ENCODE data around the gene APC. TPM values are rescaled to one million over a fixed set of nuclear protein-coding genes. Genes with fewer than 3 reads are reported as not detected.

The APC gene
- total RNA-seq, 1 experiment from 2014 or later: 24.9 TPM

DNA sequence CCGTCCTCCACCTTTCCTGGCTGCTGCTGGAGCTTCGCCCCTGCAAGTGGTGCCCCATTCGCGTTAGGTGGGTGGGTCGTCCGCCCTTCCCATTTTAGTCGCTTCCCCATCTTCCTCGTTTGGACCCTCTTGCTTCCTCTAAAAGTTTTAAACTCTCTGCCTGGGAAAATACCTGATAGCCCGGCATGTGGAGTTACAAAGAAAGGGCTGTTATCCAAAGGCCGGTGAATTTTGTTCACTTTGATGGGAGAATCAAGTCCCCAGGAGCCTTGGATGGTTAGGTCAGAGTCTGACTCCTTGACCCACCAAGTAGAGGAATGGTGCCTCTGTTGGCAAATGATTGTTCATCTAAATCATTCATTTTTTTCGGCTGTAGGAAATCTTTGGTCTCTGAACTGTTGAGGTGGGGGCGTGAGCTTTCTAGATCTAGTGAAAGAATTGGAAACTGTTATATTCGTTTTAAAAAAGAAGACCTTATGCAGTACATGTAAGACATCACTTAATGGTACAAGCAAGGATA lies 29.5 kb upstream of the APC start:
- Mint-ChIP-seq H3K4me3 (ENCODE audit: unreplicated experiment) (peak overlapping the region; percentile 99), H3K9me3 (ENCODE audit: unreplicated experiment) (no peaks in the 10 kb centered on the region), H3K27me3 (ENCODE audit: insufficient read depth, unreplicated experiment) (no peaks in the 10 kb centered on the region), H3K36me3 (ENCODE audit: insufficient read depth, unreplicated experiment) (no peaks in the 10 kb centered on the region), H3K4me1 (ENCODE audit: insufficient read depth, unreplicated experiment) (peaks cover 29% of the 10 kb centered on the region), H3K27ac (ENCODE audit: low read depth, unreplicated experiment) (peak overlapping the region; percentile 90)
- ChIA-PET CTCF (interaction anchor here (0.8 to 1.4 kb wide), 3 partner anchors 12 to 157 kb away, joined by 3 to 7 read pairs (median 5); no protein-coding TSS in a partner anchor), POLR2A (interaction anchor here (0.6 to 4.0 kb wide), 10 partner anchors 9 to 229 kb away, joined by 3 to 44 read pairs (median 4); partner anchors contain the start of genes APC and SRP19)
- DNase-seq (ENCODE audit: unreplicated experiment): no peak
- intact Hi-C loops (cut with micrococcal nuclease): loop anchor here (5.0 kb wide), 1 partner anchor 49 kb away; no protein-coding TSS in a partner anchor
- TF ChIP-seq, protein P1, sequence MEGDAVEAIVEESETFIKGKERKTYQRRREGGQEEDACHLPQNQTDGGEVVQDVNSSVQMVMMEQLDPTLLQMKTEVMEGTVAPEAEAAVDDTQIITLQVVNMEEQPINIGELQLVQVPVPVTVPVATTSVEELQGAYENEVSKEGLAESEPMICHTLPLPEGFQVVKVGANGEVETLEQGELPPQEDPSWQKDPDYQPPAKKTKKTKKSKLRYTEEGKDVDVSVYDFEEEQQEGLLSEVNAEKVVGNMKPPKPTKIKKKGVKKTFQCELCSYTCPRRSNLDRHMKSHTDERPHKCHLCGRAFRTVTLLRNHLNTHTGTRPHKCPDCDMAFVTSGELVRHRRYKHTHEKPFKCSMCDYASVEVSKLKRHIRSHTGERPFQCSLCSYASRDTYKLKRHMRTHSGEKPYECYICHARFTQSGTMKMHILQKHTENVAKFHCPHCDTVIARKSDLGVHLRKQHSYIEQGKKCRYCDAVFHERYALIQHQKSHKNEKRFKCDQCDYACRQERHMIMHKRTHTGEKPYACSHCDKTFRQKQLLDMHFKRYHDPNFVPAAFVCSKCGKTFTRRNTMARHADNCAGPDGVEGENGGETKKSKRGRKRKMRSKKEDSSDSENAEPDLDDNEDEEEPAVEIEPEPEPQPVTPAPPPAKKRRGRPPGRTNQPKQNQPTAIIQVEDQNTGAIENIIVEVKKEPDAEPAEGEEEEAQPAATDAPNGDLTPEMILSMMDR (IDR thresholded peaks at IDR 0.05; ENCODE audit: unreplicated experiment): no peak
- BruUV-seq (replicated peaks): no TSS peak

DNA sequence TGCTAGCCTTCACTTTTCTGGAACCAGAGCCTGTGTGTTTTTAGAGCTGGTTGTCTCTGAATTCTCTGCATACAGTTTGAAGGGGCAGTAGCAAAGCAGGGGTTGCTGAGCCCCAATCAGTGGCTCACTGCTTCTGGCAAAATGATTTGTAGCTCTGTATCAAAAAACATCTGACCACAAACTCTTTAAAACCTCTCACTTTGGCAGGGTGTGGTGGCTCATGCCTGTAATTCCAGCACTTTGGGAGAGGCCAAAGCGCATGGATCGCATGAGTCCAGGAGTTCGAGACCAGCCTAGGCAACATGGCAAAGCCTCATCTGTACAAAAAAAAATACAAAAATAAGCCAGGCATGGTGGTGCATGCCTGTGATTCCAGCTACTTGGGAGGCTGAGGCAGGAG lies 28.3 kb upstream of the APC start:
- POLR2A ChIA-PET: interaction anchor here (0.5 to 4.0 kb wide), 5 partner anchors 23 to 152 kb away, joined by 3 to 44 read pairs (median 4); partner anchors contain the start of genes APC and SRP19
- BruUV-seq (replicated peaks): no TSS peak
- Mint-ChIP-seq H3K36me3 (ENCODE audit: insufficient read depth, unreplicated experiment) (no peaks in the 10 kb centered on the region), H3K27ac (ENCODE audit: low read depth, unreplicated experiment) (no peak overlapping the region), H3K4me3 (ENCODE audit: unreplicated experiment) (peak overlapping the region; percentile 99), H3K9me3 (ENCODE audit: unreplicated experiment) (no peaks in the 10 kb centered on the region), H3K27me3 (ENCODE audit: insufficient read depth, unreplicated experiment) (no peaks in the 10 kb centered on the region), H3K4me1 (ENCODE audit: insufficient read depth, unreplicated experiment) (peaks cover 29% of the 10 kb centered on the region)
- TF ChIP-seq, protein P1 (IDR thresholded peaks at IDR 0.05; ENCODE audit: unreplicated experiment): no peak
- DNase-seq (ENCODE audit: unreplicated experiment): no peak
- intact Hi-C loops (cut with micrococcal nuclease): loop anchor here (5.0 kb wide), 1 partner anchor 48 kb away; no protein-coding TSS in a partner anchor
- CTCF ChIA-PET: no interaction called here

DNA sequence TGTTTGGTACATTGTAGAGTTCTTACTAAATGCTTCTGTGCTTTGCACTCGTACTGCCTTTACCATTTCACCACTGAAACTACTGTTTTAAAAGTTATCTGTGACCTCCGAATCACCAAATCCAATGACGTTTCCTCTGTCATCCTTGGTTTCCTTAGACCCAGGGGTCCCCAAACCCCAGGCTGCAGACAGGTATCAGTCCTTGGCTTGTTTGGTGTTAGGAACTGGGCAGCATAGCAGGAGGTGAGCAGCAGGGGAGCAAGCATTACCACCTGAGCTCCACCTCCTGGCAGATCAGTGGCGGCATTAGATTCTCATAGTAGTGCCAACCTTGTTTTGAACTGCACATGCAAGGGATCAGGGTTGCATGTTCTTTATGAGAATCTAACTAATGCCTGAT lies 26.8 kb upstream of the APC start:
- Mint-ChIP-seq H3K4me1 (ENCODE audit: insufficient read depth, unreplicated experiment) (peaks cover 29% of the 10 kb centered on the region), H3K27me3 (ENCODE audit: insufficient read depth, unreplicated experiment) (no peaks in the 10 kb centered on the region), H3K9me3 (ENCODE audit: unreplicated experiment) (no peaks in the 10 kb centered on the region), H3K4me3 (ENCODE audit: unreplicated experiment) (no peak overlapping the region), H3K27ac (ENCODE audit: low read depth, unreplicated experiment) (no peak overlapping the region), H3K36me3 (ENCODE audit: insufficient read depth, unreplicated experiment) (no peaks in the 10 kb centered on the region)
- ChIA-PET POLR2A (interaction anchor here (1.4 to 1.6 kb wide), 2 partner anchors 27 to 32 kb away, joined by 3 to 6 read pairs; partner anchors contain the start of gene APC), CTCF (interaction anchor here (1.0 kb wide), 1 partner anchor 24 kb away, joined by 3 read pairs; no protein-coding TSS in a partner anchor)
- no peak for DNase-seq (ENCODE audit: unreplicated experiment)
- TF ChIP-seq, protein P1 (IDR thresholded peaks at IDR 0.05; ENCODE audit: unreplicated experiment): no peak
- intact Hi-C loops (cut with micrococcal nuclease): no loop called here
- no TSS peak for BruUV-seq (replicated peaks)

DNA sequence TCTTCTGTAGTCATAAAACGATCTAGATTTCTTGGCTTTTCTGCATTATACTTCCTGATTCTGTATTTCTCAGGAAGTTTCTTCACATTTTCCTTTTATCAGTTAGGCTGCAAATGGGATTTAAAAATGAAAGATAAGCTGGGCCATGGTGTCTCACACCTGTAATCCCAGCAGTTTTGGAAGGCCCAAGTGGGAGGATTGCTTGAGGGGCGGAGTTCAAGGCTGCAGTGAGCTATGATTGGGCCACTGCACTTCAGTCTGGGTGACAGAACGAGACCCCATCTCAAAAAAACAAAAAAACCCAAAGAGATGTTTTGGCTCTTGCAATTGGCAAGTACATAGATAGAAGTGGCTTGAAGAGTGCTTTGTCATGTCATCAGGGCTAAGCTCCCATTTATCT lies 26.2 kb upstream of the APC start:
- Mint-ChIP-seq H3K4me1 (ENCODE audit: insufficient read depth, unreplicated experiment) (peaks cover 28% of the 10 kb centered on the region), H3K27me3 (ENCODE audit: insufficient read depth, unreplicated experiment) (no peaks in the 10 kb centered on the region), H3K4me3 (ENCODE audit: unreplicated experiment) (no peak overlapping the region), H3K36me3 (ENCODE audit: insufficient read depth, unreplicated experiment) (no peaks in the 10 kb centered on the region), H3K9me3 (ENCODE audit: unreplicated experiment) (no peaks in the 10 kb centered on the region), H3K27ac (ENCODE audit: low read depth, unreplicated experiment) (no peak overlapping the region)
- CTCF ChIA-PET: interaction anchor here (0.7 kb wide), 1 partner anchor 160 kb away, joined by 3 read pairs; no protein-coding TSS in a partner anchor
- intact Hi-C loops (cut with micrococcal nuclease): no loop called here
- no peak for DNase-seq (ENCODE audit: unreplicated experiment)
- TF ChIP-seq, protein P1 (IDR thresholded peaks at IDR 0.05; ENCODE audit: unreplicated experiment): no peak
- POLR2A ChIA-PET: interaction anchor here (1.4 to 1.6 kb wide), 2 partner anchors 26 to 31 kb away, joined by 3 to 6 read pairs; partner anchors contain the start of gene APC
- no TSS peak for BruUV-seq (replicated peaks)
